ENCODE measurements around the gene STK32A.

The STK32A gene

DNA sequence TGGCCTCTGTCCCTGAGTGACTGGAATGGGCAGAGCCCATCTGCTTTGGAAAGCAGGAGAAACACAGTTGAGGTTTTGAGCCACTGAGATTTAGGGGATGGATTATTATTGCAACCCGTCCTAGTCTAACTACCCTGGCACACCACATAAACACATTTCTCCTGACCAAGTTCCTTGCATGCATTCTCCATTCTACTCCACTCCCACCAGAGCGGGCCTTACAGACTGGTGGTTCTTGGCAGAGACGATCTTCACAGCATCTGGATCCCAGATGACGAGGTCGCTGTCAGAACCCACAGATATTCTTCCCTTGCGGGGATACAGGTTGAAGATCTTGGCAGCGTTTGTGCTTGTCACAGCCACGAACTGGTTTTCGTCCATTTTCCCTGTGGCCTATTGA lies 164.0 kb downstream of the STK32A start:
- TF ChIP-seq POLR2AphosphoS5 (IDR thresholded peaks at IDR 0.05; ENCODE audit: low read depth) (no peak), SPI1 (IDR thresholded peaks at IDR 0.05; ENCODE audit: borderline replicate concordance, low read depth) (no peak), GABPA (IDR thresholded peaks at IDR 0.05; ENCODE audit: low read depth) (no peak)
- TF ChIP-seq, protein P1, sequence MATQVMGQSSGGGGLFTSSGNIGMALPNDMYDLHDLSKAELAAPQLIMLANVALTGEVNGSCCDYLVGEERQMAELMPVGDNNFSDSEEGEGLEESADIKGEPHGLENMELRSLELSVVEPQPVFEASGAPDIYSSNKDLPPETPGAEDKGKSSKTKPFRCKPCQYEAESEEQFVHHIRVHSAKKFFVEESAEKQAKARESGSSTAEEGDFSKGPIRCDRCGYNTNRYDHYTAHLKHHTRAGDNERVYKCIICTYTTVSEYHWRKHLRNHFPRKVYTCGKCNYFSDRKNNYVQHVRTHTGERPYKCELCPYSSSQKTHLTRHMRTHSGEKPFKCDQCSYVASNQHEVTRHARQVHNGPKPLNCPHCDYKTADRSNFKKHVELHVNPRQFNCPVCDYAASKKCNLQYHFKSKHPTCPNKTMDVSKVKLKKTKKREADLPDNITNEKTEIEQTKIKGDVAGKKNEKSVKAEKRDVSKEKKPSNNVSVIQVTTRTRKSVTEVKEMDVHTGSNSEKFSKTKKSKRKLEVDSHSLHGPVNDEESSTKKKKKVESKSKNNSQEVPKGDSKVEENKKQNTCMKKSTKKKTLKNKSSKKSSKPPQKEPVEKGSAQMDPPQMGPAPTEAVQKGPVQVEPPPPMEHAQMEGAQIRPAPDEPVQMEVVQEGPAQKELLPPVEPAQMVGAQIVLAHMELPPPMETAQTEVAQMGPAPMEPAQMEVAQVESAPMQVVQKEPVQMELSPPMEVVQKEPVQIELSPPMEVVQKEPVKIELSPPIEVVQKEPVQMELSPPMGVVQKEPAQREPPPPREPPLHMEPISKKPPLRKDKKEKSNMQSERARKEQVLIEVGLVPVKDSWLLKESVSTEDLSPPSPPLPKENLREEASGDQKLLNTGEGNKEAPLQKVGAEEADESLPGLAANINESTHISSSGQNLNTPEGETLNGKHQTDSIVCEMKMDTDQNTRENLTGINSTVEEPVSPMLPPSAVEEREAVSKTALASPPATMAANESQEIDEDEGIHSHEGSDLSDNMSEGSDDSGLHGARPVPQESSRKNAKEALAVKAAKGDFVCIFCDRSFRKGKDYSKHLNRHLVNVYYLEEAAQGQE (IDR thresholded peaks at IDR 0.05; ENCODE audit: insufficient replicate concordance, low read depth), result no peak
- TF ChIP-seq, protein P2, sequence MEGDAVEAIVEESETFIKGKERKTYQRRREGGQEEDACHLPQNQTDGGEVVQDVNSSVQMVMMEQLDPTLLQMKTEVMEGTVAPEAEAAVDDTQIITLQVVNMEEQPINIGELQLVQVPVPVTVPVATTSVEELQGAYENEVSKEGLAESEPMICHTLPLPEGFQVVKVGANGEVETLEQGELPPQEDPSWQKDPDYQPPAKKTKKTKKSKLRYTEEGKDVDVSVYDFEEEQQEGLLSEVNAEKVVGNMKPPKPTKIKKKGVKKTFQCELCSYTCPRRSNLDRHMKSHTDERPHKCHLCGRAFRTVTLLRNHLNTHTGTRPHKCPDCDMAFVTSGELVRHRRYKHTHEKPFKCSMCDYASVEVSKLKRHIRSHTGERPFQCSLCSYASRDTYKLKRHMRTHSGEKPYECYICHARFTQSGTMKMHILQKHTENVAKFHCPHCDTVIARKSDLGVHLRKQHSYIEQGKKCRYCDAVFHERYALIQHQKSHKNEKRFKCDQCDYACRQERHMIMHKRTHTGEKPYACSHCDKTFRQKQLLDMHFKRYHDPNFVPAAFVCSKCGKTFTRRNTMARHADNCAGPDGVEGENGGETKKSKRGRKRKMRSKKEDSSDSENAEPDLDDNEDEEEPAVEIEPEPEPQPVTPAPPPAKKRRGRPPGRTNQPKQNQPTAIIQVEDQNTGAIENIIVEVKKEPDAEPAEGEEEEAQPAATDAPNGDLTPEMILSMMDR (IDR thresholded peaks at IDR 0.05; ENCODE audit: insufficient read depth, low read length), result no peak

DNA sequence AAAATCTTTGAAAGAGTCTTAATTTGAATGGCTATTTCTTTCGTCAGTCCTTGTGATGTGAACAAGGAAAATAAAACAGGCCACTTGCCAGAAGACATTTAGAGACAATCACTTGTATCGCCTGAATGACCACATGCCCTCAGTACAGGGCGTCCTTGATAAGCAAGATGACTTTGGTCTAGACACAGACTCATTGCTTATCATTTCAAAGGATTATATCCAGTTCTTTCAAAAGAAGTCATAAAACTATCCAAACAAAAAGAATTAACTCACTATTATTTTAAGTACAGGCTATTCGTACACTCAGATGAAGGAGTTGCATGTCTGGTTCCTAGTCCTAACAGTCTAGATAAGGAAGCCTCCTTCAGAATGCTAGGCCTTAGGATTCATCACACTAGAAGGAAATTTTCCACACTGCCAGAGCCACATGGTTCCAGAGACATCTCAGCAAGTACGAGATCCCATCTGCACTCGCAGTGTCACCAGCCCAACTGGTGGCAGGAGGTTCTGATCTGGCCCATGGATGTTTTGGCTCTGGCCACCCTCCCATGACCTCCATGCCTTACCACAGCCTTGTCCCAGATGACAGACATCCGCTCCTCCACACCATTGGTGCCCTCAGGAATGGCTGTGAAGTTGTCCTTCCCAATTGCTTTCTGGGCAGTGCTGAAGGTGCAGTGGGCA lies 165.4 kb downstream of the STK32A start:
- Histone ChIP-seq H3K27me3 (ENCODE audit: insufficient read depth, poor library complexity, severe bottlenecking) (no peaks in the 10 kb centered on the region), H3K4me3 (replicated peaks; ENCODE audit: insufficient read depth, low read length) (no peak overlapping the region), H3K27ac (replicated peaks) (no peak overlapping the region)
- no peak for DNase-seq (ENCODE audit: low read depth in 1 of 2, low spot score in 1 of 2)
- no peak for TF ChIP-seq POLR2AphosphoS5 (IDR thresholded peaks at IDR 0.05; ENCODE audit: low read depth)
- TF ChIP-seq GABPA (IDR thresholded peaks at IDR 0.05; ENCODE audit: low read depth), result no peak
- TF ChIP-seq, protein P1 (IDR thresholded peaks at IDR 0.05; ENCODE audit: insufficient replicate concordance, low read depth), result no peak
- TF ChIP-seq, protein P2 (IDR thresholded peaks at IDR 0.05; ENCODE audit: insufficient read depth, low read length), result no peak
- TF ChIP-seq SPI1 (IDR thresholded peaks at IDR 0.05; ENCODE audit: borderline replicate concordance, low read depth), result no peak

More for the DNA sequence above, 164.0 kb downstream of the STK32A start:
- no peak for DNase-seq (ENCODE audit: low read depth in 1 of 2, low spot score in 1 of 2)
- Histone ChIP-seq H3K27me3 (ENCODE audit: insufficient read depth, poor library complexity, severe bottlenecking) (no peaks in the 10 kb centered on the region), H3K4me3 (replicated peaks; ENCODE audit: insufficient read depth, low read length) (no peak overlapping the region), H3K27ac (replicated peaks) (no peak overlapping the region)

DNA sequence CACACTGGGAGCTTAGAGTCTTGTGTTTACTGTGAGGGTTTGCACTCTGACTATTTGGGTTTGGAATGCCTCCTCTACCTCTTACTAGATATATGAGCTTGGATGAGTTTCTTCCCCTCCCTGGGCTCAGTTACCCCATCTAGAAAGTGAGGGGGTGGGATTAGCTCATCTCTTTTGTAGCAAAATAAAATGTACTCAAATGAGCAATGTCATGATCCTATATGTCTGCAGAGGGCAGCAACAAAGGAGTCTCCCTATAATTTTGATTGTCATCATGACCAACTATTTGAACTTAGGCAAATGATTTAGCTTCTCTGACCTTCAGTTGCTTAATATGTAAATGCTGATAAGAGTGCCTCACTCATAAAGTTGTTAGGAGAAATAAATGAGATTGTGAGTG lies 166.1 kb downstream of the STK32A start:
- no peak for TF ChIP-seq SPI1 (IDR thresholded peaks at IDR 0.05; ENCODE audit: borderline replicate concordance, low read depth)
- no peak for TF ChIP-seq GABPA (IDR thresholded peaks at IDR 0.05; ENCODE audit: low read depth)
- no peak for TF ChIP-seq POLR2AphosphoS5 (IDR thresholded peaks at IDR 0.05; ENCODE audit: low read depth)
- Histone ChIP-seq H3K27me3 (ENCODE audit: insufficient read depth, poor library complexity, severe bottlenecking) (no peaks in the 10 kb centered on the region), H3K27ac (replicated peaks) (no peak overlapping the region), H3K4me3 (replicated peaks; ENCODE audit: insufficient read depth, low read length) (no peak overlapping the region)
- no peak for DNase-seq (ENCODE audit: low read depth in 1 of 2, low spot score in 1 of 2)

DNA sequence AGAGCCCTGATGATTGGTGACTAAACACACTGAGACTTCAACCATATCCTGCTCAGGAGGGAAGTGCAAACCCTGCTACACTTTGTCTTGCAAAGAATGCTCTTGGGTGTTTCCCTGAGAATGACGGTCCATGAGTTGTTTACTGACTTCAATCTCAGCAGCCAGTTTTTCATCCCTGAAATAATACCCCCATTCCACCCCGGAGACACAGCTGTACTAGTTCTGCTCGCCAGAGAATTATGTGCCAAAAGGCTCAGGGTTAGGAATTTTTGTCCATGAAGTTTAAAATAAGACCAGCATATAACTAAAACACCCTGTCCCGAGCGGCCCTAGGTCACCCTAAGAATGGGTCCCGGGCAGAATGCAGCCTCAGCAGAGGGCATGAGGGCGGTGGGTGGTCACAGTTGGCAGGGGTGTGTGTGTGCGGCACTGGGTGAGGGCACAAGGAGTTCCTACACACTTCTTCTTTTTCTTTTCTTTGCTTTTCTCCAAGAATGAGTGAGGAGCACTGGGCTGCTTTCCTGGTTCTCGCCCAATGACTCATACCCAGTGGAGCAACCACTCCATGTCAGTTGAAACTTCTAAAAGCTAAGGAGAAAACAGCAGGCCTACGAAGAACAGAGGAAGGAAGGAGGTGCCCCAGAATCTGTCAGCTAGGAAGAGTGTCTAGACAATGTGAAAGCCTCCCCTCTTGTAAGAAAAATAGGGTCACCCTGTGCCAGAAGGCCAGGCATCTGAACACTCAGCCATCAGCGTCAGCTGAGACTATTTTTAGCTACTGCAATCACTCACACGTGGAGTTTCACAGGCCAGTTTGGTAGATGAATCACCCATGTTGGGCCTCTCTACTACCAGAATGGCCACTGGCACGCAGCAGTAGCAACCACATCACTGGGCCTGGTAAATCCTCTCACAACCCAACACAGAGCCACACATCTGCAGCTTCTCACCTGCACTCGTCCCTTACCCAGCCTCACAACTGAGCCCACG lies 169.1 kb downstream of the STK32A start:
- H3K27me3 ChIP-seq (ENCODE audit: insufficient read depth, poor library complexity, severe bottlenecking), result no peaks in the 10 kb centered on the region
- TF ChIP-seq, protein P2 (IDR thresholded peaks at IDR 0.05; ENCODE audit: insufficient read depth, low read length), result no peak
- TF ChIP-seq SPI1 (IDR thresholded peaks at IDR 0.05; ENCODE audit: borderline replicate concordance, low read depth), result peak; percentile 39
- peak; percentile 56 to 60 for DNase-seq (ENCODE audit: low read depth in 1 of 2, low spot score in 1 of 2)
- H3K27ac ChIP-seq (replicated peaks), result peak overlapping the region; percentile 41
- no peak overlapping the region for H3K4me3 ChIP-seq (replicated peaks; ENCODE audit: insufficient read depth, low read length)
